CD4-positive, alpha-beta T cell (primary cell): ENCODE results near the gene SRM. TPM values are rescaled to one million over a fixed set of nuclear protein-coding genes. Genes with fewer than 3 reads are reported as not detected.
A peak's percentile ranks its signal among the peaks of the same experiment; 100 is the strongest.
"Not testable (repeated sequence)": the region's sequence is repeated elsewhere in the genome, so short reads cannot be mapped to it uniquely, and the experiment has no call there.

Experiments used
- ATAC-seq: fragments of 200-7000 bp; cut with Tn5 transposase; one replicate; pipeline ENCODE4 v1.10.0; 2022; ENCODE audit warnings: mild to moderate bottlenecking; ENCODE audit not compliant: poor library complexity
- CTCF ChIA-PET: fragments of 350-600 bp; sonication (Branson Sonifier 250); formaldehyde crosslinking; loops from one replicate; lab custom pipeline; 2021; ENCODE audit warnings: antibody characterized with exemption, inconsistent platforms; lab: Charles Lee
- POLR2A ChIA-PET: fragments of 350-600 bp; sonication (Branson Sonifier 250); formaldehyde crosslinking; loops from one replicate; lab custom pipeline; 2021; ENCODE audit warnings: antibody characterized with exemption, inconsistent platforms; lab: Charles Lee
- DNase-seq, 14 experiments: peaks; one replicate each; pipeline ENCODE4 v3.0.0-alpha.2; 2013 to 2020; ENCODE audit warnings: mixed read lengths in 2 of 14
- H3K27ac ChIP-seq, 2 donors: one replicate each; pipeline versions ENCODE4 v1.5.1 to v1.7.0; 2013; ENCODE audit warnings: low read length in 2 of 2, low read depth in 1 of 2, mild to moderate bottlenecking in 1 of 2
- H3K27me3 ChIP-seq, 2 experiments: 1 replicate in 1 of 2; 2 replicates in 1 of 2; pipeline versions ENCODE4 v1.6.1 to v1.7.0; 2013; ENCODE audit warnings: low read length in 2 of 2, control low read depth in 1 of 2, mild to moderate bottlenecking in 1 of 2, moderate library complexity in 1 of 2; ENCODE audit not compliant: insufficient read depth in 2 of 2, control insufficient read depth in 1 of 2
- H3K36me3 ChIP-seq: one replicate; pipeline ENCODE4 v1.6.1; 2013; ENCODE audit warnings: low read length, control low read depth; ENCODE audit not compliant: insufficient read depth
- H3K4me1 ChIP-seq: one replicate; pipeline ENCODE4 v1.6.1; 2013; ENCODE audit warnings: low read length, control low read depth; ENCODE audit not compliant: insufficient read depth
- H3K4me3 ChIP-seq: one replicate; pipeline ENCODE4 v1.5.1; 2013; ENCODE audit warnings: mild to moderate bottlenecking, low read length, moderate library complexity
- H3K9me3 ChIP-seq, 2 experiments: 1 replicate in 1 of 2; 2 replicates in 1 of 2; pipeline versions ENCODE4 v1.6.1 to v1.7.0; 2013; ENCODE audit warnings: low read length in 2 of 2, mild to moderate bottlenecking in 2 of 2, control low read depth in 1 of 2, moderate library complexity in 1 of 2; ENCODE audit not compliant: control insufficient read depth in 1 of 2, insufficient read depth in 1 of 2
- H3K27ac Mint-ChIP-seq: one replicate; pipeline ENCODE4 v1.8.0; 2020; ENCODE audit warnings: mixed read lengths
- H3K27me3 Mint-ChIP-seq: one replicate; pipeline ENCODE4 v1.8.0; 2021; ENCODE audit warnings: mixed read lengths
- H3K36me3 Mint-ChIP-seq: one replicate; pipeline ENCODE4 v1.8.0; 2021; ENCODE audit warnings: low read depth, mixed read lengths
- H3K4me1 Mint-ChIP-seq: one replicate; pipeline ENCODE4 v1.8.0; 2021; ENCODE audit warnings: low read depth, mixed read lengths
- H3K4me3 Mint-ChIP-seq: one replicate; pipeline ENCODE4 v1.8.0; 2020; ENCODE audit warnings: mild to moderate bottlenecking, mixed read lengths
- H3K9me3 Mint-ChIP-seq: one replicate; pipeline ENCODE4 v1.8.0; 2020; ENCODE audit warnings: mixed read lengths
- CTCF ChIP-seq: fragments of 200-600 bp; IDR thresholded peaks from one replicate; pipeline ENCODE4 v1.8.0; 2022; ENCODE audit warnings: antibody characterized with exemption, mild to moderate bottlenecking
- intact Hi-C, 2 experiments: fragments of 100-400 bp; cut with DNase I in 1 of 2; cut with micrococcal nuclease in 1 of 2; formaldehyde crosslinking; loops; one replicate each; pipeline versions ENCODE4 v1.15.1 to v1.9.0; 2023 to 2025; cut with DNase I, micrococcal nuclease
- total RNA-seq, 174 experiments: library from RNA in 2 of 174; stranded (reverse) in 2 of 174; gene quantifications; one replicate each; pipeline ENCODE4 v1.2.3 and lab custom pipeline; 2021 to 2026

SRM gene
- total RNA-seq, 2 experiments from 2014 or later: 21.2 to 24.8 TPM

DNA sequence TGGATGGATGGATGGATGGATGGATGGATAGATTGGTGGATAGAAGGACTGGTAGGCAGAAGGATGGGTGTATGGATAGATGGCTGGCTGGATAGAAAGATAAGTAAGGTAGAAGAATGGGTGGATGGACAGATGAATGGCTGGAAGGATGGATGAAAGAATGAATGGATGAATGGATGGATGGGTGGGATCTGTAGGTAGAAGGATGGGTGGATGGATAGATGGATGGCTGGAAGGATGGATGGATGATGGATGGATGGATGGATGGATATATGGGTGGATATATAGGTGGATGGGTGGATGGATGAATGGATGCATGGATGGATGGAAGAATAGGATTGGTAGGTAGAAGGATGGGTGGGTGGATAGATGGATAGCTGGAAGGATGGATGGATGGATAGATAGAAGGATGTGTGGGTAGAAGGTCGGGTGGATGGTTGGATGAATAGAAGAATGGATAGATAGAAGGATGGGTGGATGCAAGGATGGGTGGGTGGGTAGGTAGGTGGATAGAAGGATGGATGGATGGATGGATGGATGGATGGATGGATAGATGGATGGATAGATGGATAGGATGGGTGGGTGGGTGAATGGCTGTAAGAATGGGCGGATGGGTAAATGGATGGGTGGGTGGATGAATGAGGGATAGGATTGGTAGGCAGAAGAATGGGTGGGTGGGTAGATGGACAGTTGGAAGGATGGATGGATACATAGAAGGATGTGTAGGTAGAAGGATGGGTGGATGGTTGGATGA, 20.3 kb downstream of the SRM start:
- Histone ChIP-seq H3K9me3 (no peaks in the 10 kb centered on the region), H3K27ac (no peak overlapping the region), H3K27me3 (peaks cover 2 to 5% of the 10 kb centered on the region in 2 experiments), H3K4me1 (peaks cover 5% of the 10 kb centered on the region), H3K36me3 (no peaks in the 10 kb centered on the region), H3K4me3 (no peak overlapping the region)
- H3K27ac Mint-ChIP-seq: no peak overlapping the region
- ChIA-PET POLR2A (no interaction called here), CTCF (interaction anchor here (0.7 to 2.6 kb wide), 3 partner anchors 20 to 734 kb away, joined by 4 to 53 read pairs (median 6); partner anchors contain the start of gene SRM)
- ATAC-seq (no peak), DNase-seq (no peak)
- intact Hi-C loops: loop anchor here (5.0 kb wide), 4 partner anchors 73 to 298 kb away; no protein-coding TSS in a partner anchor
- TF ChIP-seq CTCF: no peak
- H3K4me3 Mint-ChIP-seq: no peak overlapping the region
- H3K36me3 Mint-ChIP-seq: no peaks in the 10 kb centered on the region
- peaks cover 8% of the 10 kb centered on the region for H3K4me1 Mint-ChIP-seq
- no peaks in the 10 kb centered on the region for H3K9me3 Mint-ChIP-seq
- H3K27me3 Mint-ChIP-seq: peaks cover 6% of the 10 kb centered on the region

GRCh38 chr1:11037740-11038182, 22.1 kb downstream of the SRM start:
- peaks cover 8% of the 10 kb centered on the region for H3K4me1 Mint-ChIP-seq
- ATAC-seq: peak; percentile 100
- H3K27me3 Mint-ChIP-seq: peaks cover 6% of the 10 kb centered on the region
- Histone ChIP-seq H3K27me3 (peaks cover 2 to 5% of the 10 kb centered on the region in 2 experiments), H3K27ac (no peak overlapping the region), H3K4me3 (no peak overlapping the region), H3K9me3 (no peaks in the 10 kb centered on the region), H3K36me3 (no peaks in the 10 kb centered on the region), H3K4me1 (peaks cover 5% of the 10 kb centered on the region)
- no peak overlapping the region for H3K27ac Mint-ChIP-seq
- ChIA-PET POLR2A (interaction anchor here (0.6 to 2.2 kb wide), 8 partner anchors 11 to 608 kb away, joined by 3 to 17 read pairs (median 4); partner anchors contain the start of genes EXOSC10, SRM and TARDBP), CTCF (interaction anchor here (0.5 to 2.6 kb wide), 44 partner anchors 11 to 870 kb away, joined by 3 to 53 read pairs (median 4); partner anchors contain the start of genes EXOSC10, FBXO6, MTOR and SRM)
- intact Hi-C loops: loop anchor here (1.0 to 5.0 kb wide), 9 partner anchors 23 to 682 kb away; partner anchors contain the start of genes EXOSC10 (in 1 of the 2) and SRM (in 1 of the 2)
- H3K9me3 Mint-ChIP-seq: no peaks in the 10 kb centered on the region
- no peaks in the 10 kb centered on the region for H3K36me3 Mint-ChIP-seq
- DNase-seq: peak; percentile 81 to 94 (median 89)
- peak; percentile 99 for TF ChIP-seq CTCF
- H3K4me3 Mint-ChIP-seq: no peak overlapping the region

- not testable (repeated sequence) for DNase-seq, H3K4me1 ChIP-seq, H3K27ac ChIP-seq, H3K9me3 Mint-ChIP-seq, H3K27ac Mint-ChIP-seq, H3K27me3 ChIP-seq, H3K36me3 ChIP-seq, H3K27me3 Mint-ChIP-seq, H3K36me3 Mint-ChIP-seq, H3K4me1 Mint-ChIP-seq, H3K4me3 ChIP-seq, ATAC-seq, H3K4me3 Mint-ChIP-seq, H3K9me3 ChIP-seq
- intact Hi-C loops: loop anchor here (1.0 to 5.0 kb wide), 9 partner anchors 23 to 682 kb away; partner anchors contain the start of genes EXOSC10 (in 1 of the 2) and SRM (in 1 of the 2)
- ChIA-PET POLR2A (interaction anchor here (1.1 to 2.2 kb wide), 7 partner anchors 10 to 608 kb away, joined by 3 to 17 read pairs (median 5); partner anchors contain the start of genes EXOSC10, SRM and TARDBP), CTCF (interaction anchor here (0.5 to 2.6 kb wide), 41 partner anchors 10 to 871 kb away, joined by 3 to 53 read pairs (median 4); partner anchors contain the start of genes EXOSC10, FBXO6, MTOR and SRM)
Observed at GRCh38 chr1:11037019-11037739, 22.6 kb downstream of the SRM start.
